DOHH2 (cell line): ENCODE measurements around the gene AUNIP.
A peak's percentile ranks its signal among the peaks of the same experiment; 100 is the strongest.

ENCODE experiments used
- H3F3A ChIP-seq: fragments of 200-600 bp; sonication (generic), shearing (Covaris generic); 2 replicates; pipeline ENCODE4 v1.6.0; 2016; ENCODE audit warnings: antibody characterized with exemption, mild to moderate bottlenecking; ENCODE audit not compliant: control insufficient read depth, insufficient read depth
- H3K27ac ChIP-seq: fragments of 200-600 bp; sonication (generic); 2 replicates; pipeline ENCODE4 v1.5.1; 2014; ENCODE audit warnings: low read depth, mild to moderate bottlenecking, low read length, moderate library complexity
- H3K27me3 ChIP-seq: fragments of 200-600 bp; sonication (generic); 2 replicates; pipeline ENCODE4 v1.6.1; 2014; ENCODE audit warnings: mild to moderate bottlenecking, low read length, mixed read lengths; ENCODE audit not compliant: control insufficient read depth
- H3K36me3 ChIP-seq: fragments of 200-600 bp; sonication (generic); 2 replicates; pipeline ENCODE4 v1.6.1; 2014; ENCODE audit warnings: mild to moderate bottlenecking, low read length, moderate library complexity, mixed read lengths; ENCODE audit not compliant: control insufficient read depth
- H3K4me1 ChIP-seq: fragments of 200-600 bp; sonication (generic); 2 replicates; pipeline ENCODE4 v1.6.1; 2014; ENCODE audit warnings: mild to moderate bottlenecking, low read length, mixed read lengths; ENCODE audit not compliant: control insufficient read depth
- H3K4me2 ChIP-seq: fragments of 200-600 bp; sonication (generic); 2 replicates; pipeline ENCODE4 v1.6.0; 2014; ENCODE audit warnings: mild to moderate bottlenecking, low read length, moderate library complexity
- H3K4me3 ChIP-seq: fragments of 200-600 bp; sonication (generic); 2 replicates; pipeline ENCODE4 v1.5.1; 2014; ENCODE audit warnings: mild to moderate bottlenecking, low read length, mixed read lengths
- H3K79me2 ChIP-seq: fragments of 200-600 bp; sonication (generic); 2 replicates; pipeline ENCODE4 v1.6.1; 2014; ENCODE audit warnings: mild to moderate bottlenecking, low read length, mixed read lengths; ENCODE audit not compliant: control insufficient read depth
- H3K9me2 ChIP-seq: fragments of 200-600 bp; sonication (generic); replicated peaks from 2 replicates; pipeline ENCODE4 v1.6.1; 2014; ENCODE audit warnings: mild to moderate bottlenecking, low read length, mixed read lengths; ENCODE audit not compliant: control insufficient read depth
- H3K9me3 ChIP-seq: fragments of 200-600 bp; sonication (generic); 2 replicates; pipeline ENCODE4 v1.6.1; 2014; ENCODE audit warnings: antibody characterized with exemption, low read length, mixed read lengths; ENCODE audit not compliant: control insufficient read depth, insufficient read depth
- H4K20me1 ChIP-seq: fragments of 200-600 bp; sonication (generic); 2 replicates; pipeline ENCODE4 v1.6.0; 2014; ENCODE audit warnings: low read depth, mild to moderate bottlenecking, antibody characterized with exemption, low read length, moderate library complexity; ENCODE audit not compliant: control insufficient read depth, insufficient read depth
- EZH2phosphoT487 ChIP-seq: fragments of 200-600 bp; sonication (generic); IDR thresholded peaks from 2 replicates; pipeline ENCODE4 v1.6.1; 2017; ENCODE audit warnings: borderline replicate concordance, mild to moderate bottlenecking, antibody characterized with exemption, low read length, moderate library complexity, mixed read lengths
- TF ChIP-seq, protein P1 (sequence below): fragments of 200-600 bp; sonication (generic); IDR thresholded peaks from one replicate; pipeline ENCODE4 v1.5.1; 2014; ENCODE audit warnings: antibody characterized with exemption, mild to moderate bottlenecking, low read depth, low read length; ENCODE audit not compliant: poor library complexity, severe bottlenecking

AUNIP gene

DNA sequence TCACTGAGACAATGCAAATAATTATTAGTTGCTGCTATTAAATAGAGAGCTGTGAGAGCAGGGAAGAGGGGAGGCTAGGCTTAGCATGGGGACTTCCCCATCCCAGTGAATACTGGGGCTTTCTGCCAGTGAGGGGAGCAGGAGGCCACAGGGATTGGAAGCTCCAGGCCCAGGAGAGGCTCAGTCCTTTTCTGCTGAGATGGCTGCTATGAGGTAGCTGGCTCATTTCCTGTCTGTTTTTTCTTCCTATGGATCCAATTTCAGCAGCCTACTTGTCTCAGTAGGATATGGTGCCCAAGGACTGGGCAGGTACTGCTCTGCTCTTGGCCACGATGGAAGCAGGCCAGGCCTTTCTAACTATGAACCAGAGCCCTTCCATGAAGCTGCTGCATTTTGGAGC lies 37.0 kb upstream of the AUNIP start:
- Histone ChIP-seq H3K9me3 (no peaks in the 10 kb centered on the region), H3K36me3 (peaks cover 61% of the 10 kb centered on the region), H3K9me2 (no peaks in the 10 kb centered on the region), H3K27ac (peak overlapping the region; percentile 8; the same call in 1 of the 2 replicates), H3F3A (peaks cover 54% of the 10 kb centered on the region), H3K4me3 (no peak overlapping the region), H3K4me2 (no peak overlapping the region), H3K27me3 (no peaks in the 10 kb centered on the region), H3K4me1 (peaks cover 9% of the 10 kb centered on the region), H3K79me2 (peaks cover 18% of the 10 kb centered on the region), H4K20me1 (peaks cover 7% of the 10 kb centered on the region; the same call in 1 of the 2 replicates)
- TF ChIP-seq, protein P1, sequence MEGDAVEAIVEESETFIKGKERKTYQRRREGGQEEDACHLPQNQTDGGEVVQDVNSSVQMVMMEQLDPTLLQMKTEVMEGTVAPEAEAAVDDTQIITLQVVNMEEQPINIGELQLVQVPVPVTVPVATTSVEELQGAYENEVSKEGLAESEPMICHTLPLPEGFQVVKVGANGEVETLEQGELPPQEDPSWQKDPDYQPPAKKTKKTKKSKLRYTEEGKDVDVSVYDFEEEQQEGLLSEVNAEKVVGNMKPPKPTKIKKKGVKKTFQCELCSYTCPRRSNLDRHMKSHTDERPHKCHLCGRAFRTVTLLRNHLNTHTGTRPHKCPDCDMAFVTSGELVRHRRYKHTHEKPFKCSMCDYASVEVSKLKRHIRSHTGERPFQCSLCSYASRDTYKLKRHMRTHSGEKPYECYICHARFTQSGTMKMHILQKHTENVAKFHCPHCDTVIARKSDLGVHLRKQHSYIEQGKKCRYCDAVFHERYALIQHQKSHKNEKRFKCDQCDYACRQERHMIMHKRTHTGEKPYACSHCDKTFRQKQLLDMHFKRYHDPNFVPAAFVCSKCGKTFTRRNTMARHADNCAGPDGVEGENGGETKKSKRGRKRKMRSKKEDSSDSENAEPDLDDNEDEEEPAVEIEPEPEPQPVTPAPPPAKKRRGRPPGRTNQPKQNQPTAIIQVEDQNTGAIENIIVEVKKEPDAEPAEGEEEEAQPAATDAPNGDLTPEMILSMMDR: no peak
- TF ChIP-seq EZH2phosphoT487: no peak

GRCh38 chr1:25895365-25895990 lies 36.2 kb upstream of the AUNIP start:
- no peak for TF ChIP-seq EZH2phosphoT487
- TF ChIP-seq, protein P1: peak; percentile 99
- Histone ChIP-seq H3F3A (peaks cover 46% of the 10 kb centered on the region), H4K20me1 (peaks cover 6% of the 10 kb centered on the region; the same call in 1 of the 2 replicates), H3K36me3 (peaks cover 54% of the 10 kb centered on the region), H3K4me1 (peaks cover 9% of the 10 kb centered on the region), H3K9me3 (no peaks in the 10 kb centered on the region), H3K4me2 (no peak overlapping the region), H3K9me2 (no peaks in the 10 kb centered on the region), H3K79me2 (peaks cover 10% of the 10 kb centered on the region), H3K27me3 (no peaks in the 10 kb centered on the region), H3K27ac (no peak overlapping the region), H3K4me3 (no peak overlapping the region)

DNA sequence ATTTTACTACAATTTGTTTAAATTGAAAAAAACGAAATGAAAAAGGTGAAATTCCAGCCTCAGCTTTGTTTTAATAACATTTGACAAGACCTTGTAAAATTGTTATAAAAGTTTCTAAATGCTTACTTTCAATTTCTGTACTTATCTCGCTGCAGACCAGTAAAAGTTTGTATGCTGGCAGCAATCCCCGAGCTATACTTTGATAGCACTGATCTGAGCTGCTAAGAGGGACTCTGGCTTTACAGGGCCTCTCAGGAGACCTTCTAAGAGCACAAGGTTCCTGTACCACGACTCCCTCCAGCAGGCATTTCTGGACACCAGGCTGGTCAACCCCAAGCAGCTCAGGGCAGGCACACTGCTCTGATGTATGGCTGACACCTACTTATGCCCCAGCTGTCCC lies 33.9 kb upstream of the AUNIP start:
- peaks cover 9% of the 10 kb centered on the region for H3K4me1 ChIP-seq
- TF ChIP-seq, protein P1: no peak
- TF ChIP-seq EZH2phosphoT487: no peak

More for the DNA sequence above, 33.9 kb upstream of the AUNIP start:
- H3K27ac ChIP-seq: no peak overlapping the region
- H3K9me2 ChIP-seq: no peaks in the 10 kb centered on the region
- H3K79me2 ChIP-seq: no peaks in the 10 kb centered on the region
- peaks cover 30% of the 10 kb centered on the region for H3K36me3 ChIP-seq
- H3K9me3 ChIP-seq: no peaks in the 10 kb centered on the region
- H3K27me3 ChIP-seq: no peaks in the 10 kb centered on the region
- H4K20me1 ChIP-seq: no peaks in the 10 kb centered on the region; the same call in 1 of the 2 replicates
- peaks cover 23% of the 10 kb centered on the region for H3F3A ChIP-seq
- H3K4me3 ChIP-seq: no peak overlapping the region
- no peak overlapping the region for H3K4me2 ChIP-seq
